HK-2 (cell line): ENCODE results near the gene ZNF148.
"Not testable (repeated sequence)": the region's sequence is repeated elsewhere in the genome, so short reads cannot be mapped to it uniquely, and the experiment has no call there.

Experiments
- DNase-seq: peaks from one replicate; pipeline ENCODE4 v3.0.0-alpha.2; 2018; ENCODE audit not compliant: unreplicated experiment

The ZNF148 gene, protein sequence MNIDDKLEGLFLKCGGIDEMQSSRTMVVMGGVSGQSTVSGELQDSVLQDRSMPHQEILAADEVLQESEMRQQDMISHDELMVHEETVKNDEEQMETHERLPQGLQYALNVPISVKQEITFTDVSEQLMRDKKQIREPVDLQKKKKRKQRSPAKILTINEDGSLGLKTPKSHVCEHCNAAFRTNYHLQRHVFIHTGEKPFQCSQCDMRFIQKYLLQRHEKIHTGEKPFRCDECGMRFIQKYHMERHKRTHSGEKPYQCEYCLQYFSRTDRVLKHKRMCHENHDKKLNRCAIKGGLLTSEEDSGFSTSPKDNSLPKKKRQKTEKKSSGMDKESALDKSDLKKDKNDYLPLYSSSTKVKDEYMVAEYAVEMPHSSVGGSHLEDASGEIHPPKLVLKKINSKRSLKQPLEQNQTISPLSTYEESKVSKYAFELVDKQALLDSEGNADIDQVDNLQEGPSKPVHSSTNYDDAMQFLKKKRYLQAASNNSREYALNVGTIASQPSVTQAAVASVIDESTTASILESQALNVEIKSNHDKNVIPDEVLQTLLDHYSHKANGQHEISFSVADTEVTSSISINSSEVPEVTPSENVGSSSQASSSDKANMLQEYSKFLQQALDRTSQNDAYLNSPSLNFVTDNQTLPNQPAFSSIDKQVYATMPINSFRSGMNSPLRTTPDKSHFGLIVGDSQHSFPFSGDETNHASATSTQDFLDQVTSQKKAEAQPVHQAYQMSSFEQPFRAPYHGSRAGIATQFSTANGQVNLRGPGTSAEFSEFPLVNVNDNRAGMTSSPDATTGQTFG

GRCh38 chr3:125374996-125375941 is at the start of gene ZNF148:
TSS of gene ZNF148 (minus strand) at chr3:125375325. CDS start at chr3:125313640, 61,685 bp downstream.
- DNase-seq: peak; percentile 96

DNA sequence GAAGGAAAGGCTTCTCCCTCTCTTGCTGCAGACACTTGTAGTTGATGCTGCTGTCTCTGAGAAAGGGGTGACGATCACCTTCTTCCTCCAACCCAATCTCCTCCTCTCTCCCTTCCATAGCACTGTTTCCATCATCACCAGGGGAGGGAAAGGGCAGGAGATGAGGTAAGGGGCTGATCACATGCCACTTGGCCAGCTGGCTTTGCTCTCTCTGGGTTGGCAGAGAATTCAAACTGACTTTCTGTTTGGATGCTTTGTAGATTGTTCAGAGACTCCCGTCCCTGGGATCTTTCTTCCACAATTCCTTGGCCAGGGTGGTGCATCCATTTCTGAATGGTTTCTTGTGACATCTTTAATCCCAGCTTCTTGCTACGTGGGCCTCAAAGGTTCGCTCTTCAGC is 43.2 kb upstream of the ZNF148 start:
- DNase-seq: no peak

- DNase-seq: no peak
These were observed 41.1 kb upstream of the ZNF148 start for GRCh38 chr3:125416235-125416634.

GRCh38 chr3:125414669-125415068 is 39.5 kb upstream of the ZNF148 start:
- DNase-seq: no peak

- DNase-seq: no peak
These were observed 35.8 kb upstream of the ZNF148 start for GRCh38 chr3:125410922-125411321.

GRCh38 chr3:125406070-125406469 is 30.9 kb upstream of the ZNF148 start:
- no peak for DNase-seq

GRCh38 chr3:125405515-125405914 is 30.4 kb upstream of the ZNF148 start:
- DNase-seq: not testable (repeated sequence)

DNA sequence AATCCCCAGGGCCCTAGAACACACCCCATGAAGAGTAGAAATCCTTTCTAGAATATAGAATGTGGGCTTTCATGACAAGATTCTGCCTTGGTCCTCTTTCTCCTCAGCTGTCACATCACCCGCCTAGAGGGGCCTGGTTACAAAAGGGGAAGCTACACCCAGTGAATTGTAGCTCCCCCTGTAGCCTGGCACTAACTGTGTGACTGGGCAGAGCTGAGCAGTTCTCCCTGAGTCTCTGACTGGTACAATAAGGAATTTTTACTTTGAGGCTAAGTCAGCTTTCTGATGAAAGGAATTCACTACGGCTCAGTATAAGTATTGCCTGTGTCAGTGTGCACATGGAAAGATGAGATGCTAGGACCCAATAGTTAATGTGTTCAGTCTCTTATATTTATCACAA is 28.7 kb upstream of the ZNF148 start:
- no peak for DNase-seq

DNA sequence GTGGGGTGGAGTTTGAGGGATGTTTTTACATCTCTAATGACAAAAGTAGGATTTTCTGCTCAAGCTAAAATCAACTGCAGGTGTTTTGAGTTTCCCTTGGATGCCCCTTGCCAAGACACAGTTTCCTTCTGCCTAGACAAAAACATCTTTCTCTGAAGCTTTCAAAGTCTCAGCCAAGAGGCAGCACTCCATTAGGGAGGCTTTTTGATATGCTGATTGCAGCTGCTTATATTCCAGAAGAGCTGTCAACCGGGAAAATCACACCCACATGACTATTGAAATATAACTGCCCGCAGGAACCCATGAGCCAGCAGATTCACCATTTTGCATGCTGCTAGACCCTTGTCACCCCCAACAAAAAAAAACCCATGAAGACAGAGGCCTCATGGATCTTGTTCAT is 27.5 kb upstream of the ZNF148 start:
- DNase-seq: no peak

DNA sequence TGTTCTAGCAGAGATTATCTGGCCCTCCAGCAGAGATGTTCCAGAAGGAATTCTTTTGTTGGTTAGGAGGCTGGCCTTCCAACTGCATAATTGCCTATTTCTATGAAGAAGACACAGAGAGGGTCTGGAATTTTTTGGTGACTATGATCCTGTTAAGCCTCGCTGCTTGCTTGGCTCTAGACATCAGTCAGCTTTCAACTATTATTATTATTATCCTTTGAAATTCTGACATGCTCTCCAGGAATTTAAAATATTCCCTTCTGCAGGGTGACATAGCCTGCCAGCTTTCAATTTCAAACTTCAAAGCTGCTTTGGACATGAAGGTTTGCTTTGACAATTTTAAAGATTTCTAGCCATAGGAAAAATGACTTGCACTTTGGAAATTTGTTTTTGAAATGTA is 26.3 kb upstream of the ZNF148 start:
- DNase-seq: no peak

DNA sequence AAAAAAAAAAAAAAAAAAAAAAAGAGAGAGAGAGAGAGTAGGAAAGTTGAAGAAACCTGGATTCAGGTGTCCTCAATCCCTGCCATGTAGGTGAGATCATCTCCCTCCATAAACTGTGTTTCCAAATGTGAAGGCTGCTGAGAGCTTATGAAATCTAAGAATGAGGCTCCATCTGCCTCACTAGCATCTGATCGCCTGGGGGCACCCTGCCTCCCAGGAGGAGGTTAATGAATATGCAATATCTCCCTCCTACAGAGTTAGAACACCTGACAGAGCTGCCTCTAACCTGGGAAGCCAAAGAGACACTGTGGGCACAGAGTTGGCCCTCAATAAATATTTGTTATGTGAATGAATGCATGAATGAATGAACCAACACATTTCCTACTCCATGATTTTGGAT is 23.8 kb upstream of the ZNF148 start:
- no peak for DNase-seq

DNA sequence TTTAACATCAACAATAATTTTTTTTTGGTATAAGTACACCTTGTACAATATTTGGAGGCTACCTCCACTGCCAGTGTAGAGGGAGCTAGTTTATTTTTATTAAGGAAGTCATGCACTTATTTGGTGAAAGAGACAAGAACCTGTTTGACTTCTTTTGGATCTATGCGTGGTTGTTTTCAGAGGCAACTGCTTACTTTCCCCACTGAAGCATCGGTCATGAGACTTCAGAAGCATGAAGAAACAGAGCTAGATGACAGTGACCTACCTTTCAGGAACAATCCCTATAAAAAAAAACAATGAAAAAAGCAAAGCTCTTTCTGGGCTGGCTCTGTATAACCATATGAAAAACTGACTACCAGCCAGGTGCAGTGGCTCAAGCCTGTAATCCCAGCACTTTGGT is 20.0 kb upstream of the ZNF148 start:
- DNase-seq: no peak

DNA sequence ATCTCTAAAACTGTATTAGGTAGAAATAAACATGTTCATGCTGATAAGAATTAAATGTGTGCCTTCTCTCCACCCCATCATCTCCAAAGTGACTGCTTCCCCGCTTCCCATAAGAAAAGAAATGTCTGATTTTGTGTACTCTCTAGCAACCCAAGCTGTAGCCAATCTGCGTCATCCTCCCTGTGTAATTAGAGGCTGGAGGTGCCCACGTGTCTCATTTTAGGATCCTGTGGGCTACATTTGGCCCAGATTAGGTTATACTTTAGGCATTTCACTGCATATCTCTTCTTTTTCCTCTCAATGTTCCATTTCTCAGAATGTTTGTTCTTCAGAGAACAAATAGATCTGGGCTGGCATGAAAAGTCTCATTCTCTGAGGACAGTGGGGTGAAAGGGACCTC is 19.3 kb upstream of the ZNF148 start:
- no peak for DNase-seq

- no peak for DNase-seq
These were observed 14.2 kb upstream of the ZNF148 start for GRCh38 chr3:125389282-125389681.

DNA sequence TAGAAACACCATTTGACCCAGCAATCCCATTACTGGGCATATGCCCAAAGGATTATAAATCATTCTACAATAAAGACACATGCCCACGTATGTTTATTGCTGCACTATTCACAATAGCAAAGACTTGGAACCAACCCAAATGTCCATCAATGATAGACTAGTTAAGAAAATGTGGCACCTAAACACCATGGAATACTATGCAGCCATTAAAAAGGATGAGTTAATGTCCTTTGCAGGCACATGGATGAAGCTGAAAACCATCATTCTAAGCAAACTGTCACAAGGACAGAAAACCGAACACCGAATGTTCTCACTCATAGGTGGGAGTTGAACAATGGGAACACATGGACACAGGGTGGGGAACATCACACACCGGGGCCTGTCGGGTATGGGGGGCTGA is 13.2 kb upstream of the ZNF148 start:
- DNase-seq: not testable (repeated sequence)

DNA sequence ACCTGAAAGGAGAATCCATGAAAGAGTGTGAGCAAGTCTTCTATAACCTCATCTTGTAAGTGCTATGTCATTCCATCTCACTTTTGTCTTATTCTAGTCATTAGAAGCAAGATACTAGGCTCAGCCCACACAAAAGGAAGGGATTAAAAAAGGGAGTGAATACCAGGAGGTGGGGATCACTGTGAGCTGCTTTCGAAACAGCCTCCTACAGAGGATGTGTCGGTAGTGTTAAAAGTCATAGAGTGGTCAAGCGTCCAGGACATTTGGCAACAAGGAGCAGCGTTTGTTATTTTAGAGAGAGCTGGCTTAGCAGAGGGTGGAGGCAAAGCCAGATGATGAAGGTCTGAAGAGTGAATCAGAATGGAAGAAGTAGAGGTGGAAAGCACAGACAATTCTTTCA is 11.7 kb upstream of the ZNF148 start:
- DNase-seq: no peak

- DNase-seq: no peak
These were observed 8.6 kb upstream of the ZNF148 start for GRCh38 chr3:125383744-125384143.

DNA sequence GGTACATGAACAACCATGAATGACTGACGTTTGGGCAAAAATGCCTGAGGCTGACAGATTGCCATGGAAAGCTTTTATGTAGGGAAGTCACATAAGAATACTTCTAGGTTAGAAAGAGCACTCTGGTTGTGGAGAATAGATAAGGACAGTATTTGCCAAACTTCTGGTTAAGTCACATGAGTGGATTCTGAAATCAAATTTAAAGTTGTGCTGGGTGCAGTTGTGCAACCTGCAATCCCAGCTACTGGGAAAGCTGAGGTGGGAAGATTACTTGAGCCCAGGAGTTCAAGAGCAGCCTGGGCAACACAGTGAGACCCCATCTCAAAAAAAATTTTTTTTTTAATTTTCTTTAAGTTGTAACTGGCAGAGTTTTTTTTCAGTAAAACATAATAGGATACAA is 7.2 kb upstream of the ZNF148 start:
- DNase-seq: no peak

- peak; percentile 31 for DNase-seq
These were observed 6.6 kb upstream of the ZNF148 start for GRCh38 chr3:125381743-125382142.

- DNase-seq: no peak
These were observed 6.2 kb upstream of the ZNF148 start for GRCh38 chr3:125381314-125381713.

- no peak for DNase-seq
These were observed 4.4 kb upstream of the ZNF148 start for GRCh38 chr3:125379483-125379882.

DNA sequence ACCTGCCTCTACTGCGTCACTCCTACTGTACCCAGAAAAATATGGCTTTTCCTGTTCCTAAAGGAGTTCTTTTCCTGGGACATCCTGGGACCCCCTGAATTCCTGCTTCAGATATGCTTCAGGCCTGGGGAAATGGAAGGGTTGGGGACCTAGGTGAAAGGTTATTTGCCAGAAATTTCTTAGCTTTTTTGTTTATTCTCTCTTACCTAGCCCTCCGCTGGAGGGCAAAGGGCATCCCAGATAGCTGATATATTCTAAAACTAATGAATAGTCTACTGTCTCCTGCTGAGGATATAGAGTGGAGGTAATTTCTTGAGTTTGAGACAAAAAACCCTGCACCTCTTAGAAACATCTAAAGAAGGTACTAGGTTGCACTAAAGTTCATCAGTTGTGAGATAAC is 3.6 kb upstream of the ZNF148 start:
- no peak for DNase-seq
